Panc1 (cell line): ENCODE results near the gene CCDC39. TPM values are rescaled to one million over a fixed set of nuclear protein-coding genes. Genes with fewer than 3 reads are reported as not detected.

Experiments used
- ATAC-seq: fragments of 200-7000 bp; cut with Tn5 transposase; 2 replicates; pipeline ENCODE4 v1.9.1; 2020; ENCODE audit warnings: mild to moderate bottlenecking, moderate library complexity
- BruUV-seq: library from RNA; stranded (reverse); fragments of 400-500 nt; replicated peaks from 2 replicates; lab custom pipeline; 2021; lab: Mats Ljungman, UMichigan
- CTCF ChIA-PET: fragments of 300-600 bp; sonication (Branson Sonifier 250); formaldehyde crosslinking; loops from one replicate; lab custom pipeline; 2022; ENCODE audit warnings: antibody characterized with exemption; lab: Charles Lee
- POLR2A ChIA-PET: fragments of 300-600 bp; sonication (Branson Sonifier 250); formaldehyde crosslinking; loops from one replicate; lab custom pipeline; 2022; ENCODE audit warnings: antibody characterized with exemption; lab: Charles Lee
- DNase-seq: peaks from one replicate; pipeline ENCODE4 v3.0.0-alpha.2; 2010; ENCODE audit warnings: low read depth, low spot score
- H3K27ac ChIP-seq: 2 replicates; pipeline ENCODE4 v1.5.1; 2011; ENCODE audit warnings: mild to moderate bottlenecking, low read length, inconsistent platforms
- H3K27me3 ChIP-seq: fragments of 200-500 bp; sonication (Bioruptor generic); 2 replicates; pipeline ENCODE4 v1.6.0; 2014; ENCODE audit warnings: low read length, inconsistent platforms; ENCODE audit not compliant: control insufficient read depth, insufficient read depth
- H3K36me3 ChIP-seq: fragments of 200-500 bp; sonication (Bioruptor generic); 2 replicates; pipeline ENCODE4 v1.5.1; 2014; ENCODE audit warnings: inconsistent platforms, mild to moderate bottlenecking, low read length, moderate library complexity; ENCODE audit not compliant: control insufficient read depth, insufficient read depth
- H3K4me1 ChIP-seq: 2 replicates; pipeline ENCODE4 v1.5.1; 2011; ENCODE audit warnings: inconsistent platforms, mild to moderate bottlenecking, low read length, moderate library complexity; ENCODE audit not compliant: control insufficient read depth, insufficient read depth
- H3K4me3 ChIP-seq, 2 experiments: 2 replicates each; pipeline ENCODE4 v1.5.1; 2011 to 2012; ENCODE audit warnings: low read depth in 2 of 2, low read length in 2 of 2, mild to moderate bottlenecking in 2 of 2, inconsistent platforms in 1 of 2, moderate library complexity in 1 of 2
- H3K9me3 ChIP-seq: fragments of 200-500 bp; sonication (Bioruptor generic); 2 replicates; pipeline ENCODE4 v1.5.1; 2014; ENCODE audit warnings: low read depth, mild to moderate bottlenecking, inconsistent platforms, low read length, moderate library complexity; ENCODE audit not compliant: control insufficient read depth, insufficient read depth
- CTCF ChIP-seq: fragments of 450-650 bp; IDR thresholded peaks from 2 replicates; pipeline ENCODE4 v1.5.1; 2017; ENCODE audit warnings: mild to moderate bottlenecking
- POLR2AphosphoS5 ChIP-seq: IDR thresholded peaks from 2 replicates; pipeline ENCODE4 v1.6.1; 2012; ENCODE audit warnings: mild to moderate bottlenecking, low read depth, low read length, moderate library complexity
- SIN3A ChIP-seq: IDR thresholded peaks from 2 replicates; pipeline ENCODE4 v1.6.1; 2012; ENCODE audit warnings: low read depth, mild to moderate bottlenecking, low read length, moderate library complexity, borderline replicate concordance; ENCODE audit not compliant: insufficient read depth
- TCF7L2 ChIP-seq: IDR thresholded peaks from 2 replicates; pipeline ENCODE4 v1.6.1; 2011; ENCODE audit warnings: mild to moderate bottlenecking, low read depth, low read length, inconsistent platforms
- in situ Hi-C: cut with HindIII; loops from 2 replicates; pipeline ENCODE4 v1.10.0; 2016; ENCODE audit warnings: low sequenced_read_pairs, low pct_unique_long_range_greater_than_20kb
- intact Hi-C: fragments of 100-400 bp; cut with micrococcal nuclease; formaldehyde crosslinking; loops from one replicate; pipeline ENCODE4 v1.10.0; 2022; ENCODE audit not compliant: unreplicated experiment
- total RNA-seq: library from RNA; stranded (reverse); gene quantifications from one replicate; pipeline ENCODE4 v1.2.1, GENCODE V29; 2021; ENCODE audit not compliant: unreplicated experiment
- TF ChIP-seq, protein P1 (sequence below), 2 experiments: IDR thresholded peaks; 2 replicates each; pipeline ENCODE4 v1.6.1; 2011 to 2012; ENCODE audit warnings: low read depth in 2 of 2, control low read depth in 1 of 2, low read length in 1 of 2, mild to moderate bottlenecking in 1 of 2, moderate library complexity in 1 of 2; ENCODE audit not compliant: insufficient read depth in 1 of 2

CCDC39 gene
- total RNA-seq, 1 experiment from 2014 or later = not detected

- no TSS peak for BruUV-seq
- POLR2A ChIA-PET = no interaction called here
Measured at GRCh38 chr3:180684807-180685206, 5.5 kb upstream of the CCDC39 start.

GRCh38 chr3:180683816-180684215 lies 4.5 kb upstream of the CCDC39 start:
- no peak for DNase-seq
- Histone ChIP-seq H3K4me1 (peaks cover 7% of the 10 kb centered on the region), H3K4me3 (no peak overlapping the region), H3K27ac (no peak overlapping the region), H3K36me3 (no peaks in the 10 kb centered on the region), H3K9me3 (no peaks in the 10 kb centered on the region), H3K27me3 (peaks cover 30% of the 10 kb centered on the region)
- in situ Hi-C loops = no loop called here
- POLR2A ChIA-PET = no interaction called here
- TF ChIP-seq, protein P1, sequence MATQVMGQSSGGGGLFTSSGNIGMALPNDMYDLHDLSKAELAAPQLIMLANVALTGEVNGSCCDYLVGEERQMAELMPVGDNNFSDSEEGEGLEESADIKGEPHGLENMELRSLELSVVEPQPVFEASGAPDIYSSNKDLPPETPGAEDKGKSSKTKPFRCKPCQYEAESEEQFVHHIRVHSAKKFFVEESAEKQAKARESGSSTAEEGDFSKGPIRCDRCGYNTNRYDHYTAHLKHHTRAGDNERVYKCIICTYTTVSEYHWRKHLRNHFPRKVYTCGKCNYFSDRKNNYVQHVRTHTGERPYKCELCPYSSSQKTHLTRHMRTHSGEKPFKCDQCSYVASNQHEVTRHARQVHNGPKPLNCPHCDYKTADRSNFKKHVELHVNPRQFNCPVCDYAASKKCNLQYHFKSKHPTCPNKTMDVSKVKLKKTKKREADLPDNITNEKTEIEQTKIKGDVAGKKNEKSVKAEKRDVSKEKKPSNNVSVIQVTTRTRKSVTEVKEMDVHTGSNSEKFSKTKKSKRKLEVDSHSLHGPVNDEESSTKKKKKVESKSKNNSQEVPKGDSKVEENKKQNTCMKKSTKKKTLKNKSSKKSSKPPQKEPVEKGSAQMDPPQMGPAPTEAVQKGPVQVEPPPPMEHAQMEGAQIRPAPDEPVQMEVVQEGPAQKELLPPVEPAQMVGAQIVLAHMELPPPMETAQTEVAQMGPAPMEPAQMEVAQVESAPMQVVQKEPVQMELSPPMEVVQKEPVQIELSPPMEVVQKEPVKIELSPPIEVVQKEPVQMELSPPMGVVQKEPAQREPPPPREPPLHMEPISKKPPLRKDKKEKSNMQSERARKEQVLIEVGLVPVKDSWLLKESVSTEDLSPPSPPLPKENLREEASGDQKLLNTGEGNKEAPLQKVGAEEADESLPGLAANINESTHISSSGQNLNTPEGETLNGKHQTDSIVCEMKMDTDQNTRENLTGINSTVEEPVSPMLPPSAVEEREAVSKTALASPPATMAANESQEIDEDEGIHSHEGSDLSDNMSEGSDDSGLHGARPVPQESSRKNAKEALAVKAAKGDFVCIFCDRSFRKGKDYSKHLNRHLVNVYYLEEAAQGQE (IDR thresholded peaks at IDR 0.05; ENCODE audit: insufficient read depth in 1 of 2, low read depth in 2 of 2, low read length in 1 of 2) = no peak
- no peak for TF ChIP-seq POLR2AphosphoS5
- TF ChIP-seq CTCF = no peak
- TF ChIP-seq SIN3A = no peak
- no peak for TF ChIP-seq TCF7L2
- intact Hi-C loops = no loop called here
- no TSS peak for BruUV-seq
- CTCF ChIA-PET = no interaction called here
- no peak for ATAC-seq

More at GRCh38 chr3:180684807-180685206, 5.5 kb upstream of the CCDC39 start:
- Histone ChIP-seq H3K9me3 (no peaks in the 10 kb centered on the region), H3K27ac (no peak overlapping the region), H3K4me1 (peaks cover 4% of the 10 kb centered on the region; the same call in 1 of the 2 replicates), H3K4me3 (no peak overlapping the region), H3K36me3 (no peaks in the 10 kb centered on the region), H3K27me3 (peaks cover 28% of the 10 kb centered on the region)
- TF ChIP-seq CTCF (no peak), TCF7L2 (no peak), POLR2AphosphoS5 (no peak), SIN3A (no peak)
- TF ChIP-seq, protein P1 (IDR thresholded peaks at IDR 0.05; ENCODE audit: insufficient read depth in 1 of 2, low read depth in 2 of 2, low read length in 1 of 2) = no peak
- DNase-seq (no peak), ATAC-seq (no peak)
- CTCF ChIA-PET = no interaction called here
- intact Hi-C loops = no loop called here
- in situ Hi-C loops = no loop called here
